ENCODE measurements around the gene RAB3GAP1. TPM values are rescaled to one million over a fixed set of nuclear protein-coding genes. Genes with fewer than 3 reads are reported as not detected.
A peak's percentile ranks its signal among the peaks of the same experiment; 100 is the strongest.
"Not testable (repeated sequence)": the region's sequence is repeated elsewhere in the genome, so short reads cannot be mapped to it uniquely, and the experiment has no call there.

RAB3GAP1 gene
- total and polyA plus RNA-seq, 4 experiments from 2014 or later: 8.4 to 46.7 (median 34.3) TPM

- peak overlapping the region in 5 of 7 donors; percentile 2 to 53 (median 36) for H3K27ac Mint-ChIP-seq
- H3K4me3 Mint-ChIP-seq: no peak overlapping the region
- no peak for DNase-seq
- POLR2A ChIA-PET (ENCODE audit: partially characterized antibody): no interaction called here
- H3K4me1 Mint-ChIP-seq: peaks cover 18 to 29% (median 24%) of the 10 kb centered on the region in 4 donors
- no peak overlapping the region for H3K4me3 ChIP-seq (ENCODE audit: low read length in 2 of 2)
- no peaks in the 10 kb centered on the region for H3K36me3 ChIP-seq (ENCODE audit: insufficient read depth, low read length)
- H3K27ac ChIP-seq (ENCODE audit: low read depth, low read length): no peak overlapping the region
- no peaks in the 10 kb centered on the region for H3K27me3 ChIP-seq (ENCODE audit: insufficient read depth, low read length)
- CTCF ChIA-PET (ENCODE audit: partially characterized antibody): no interaction called here
- peaks cover 0 to 8% (median 4%) of the 10 kb centered on the region in 8 donors for H3K9me3 Mint-ChIP-seq
- no peaks in the 10 kb centered on the region for H3K27me3 Mint-ChIP-seq
- H3K4me1 ChIP-seq (ENCODE audit: insufficient read depth, low read length): peaks cover 4% of the 10 kb centered on the region
- H3K36me3 Mint-ChIP-seq: peaks cover 35 to 39% of the 10 kb centered on the region in 2 donors
- H3K9me3 ChIP-seq (ENCODE audit: control insufficient read depth in 1 of 2, low read length in 2 of 2): no peaks in the 10 kb centered on the region
- intact Hi-C loops (cut with micrococcal nuclease): no loop called here
Observed at GRCh38 chr2:135074216-135074615, 22.1 kb downstream of the RAB3GAP1 start.

- intact Hi-C loops (cut with micrococcal nuclease): no loop called here
- H3K4me3 ChIP-seq (ENCODE audit: low read length in 2 of 2): no peak overlapping the region
- no peaks in the 10 kb centered on the region for H3K27me3 Mint-ChIP-seq
- H3K27ac ChIP-seq (ENCODE audit: low read depth, low read length): no peak overlapping the region
- H3K4me1 ChIP-seq (ENCODE audit: insufficient read depth, low read length): no peaks in the 10 kb centered on the region
- ChIA-PET CTCF (ENCODE audit: partially characterized antibody) (no interaction called here), POLR2A (ENCODE audit: partially characterized antibody) (no interaction called here)
- H3K27ac Mint-ChIP-seq: no peak overlapping the region
- H3K36me3 ChIP-seq (ENCODE audit: insufficient read depth, low read length): no peaks in the 10 kb centered on the region
- H3K9me3 Mint-ChIP-seq: peaks cover 0 to 6% (median 4%) of the 10 kb centered on the region in 8 donors
- no peaks in the 10 kb centered on the region for H3K9me3 ChIP-seq (ENCODE audit: control insufficient read depth in 1 of 2, low read length in 2 of 2)
- no peak for DNase-seq
- H3K4me3 Mint-ChIP-seq: no peak overlapping the region
- H3K4me1 Mint-ChIP-seq: peaks cover 17 to 30% (median 27%) of the 10 kb centered on the region in 4 donors
- H3K27me3 ChIP-seq (ENCODE audit: insufficient read depth, low read length): no peaks in the 10 kb centered on the region
- H3K36me3 Mint-ChIP-seq: peaks cover 42 to 45% of the 10 kb centered on the region in 2 donors
Observed at GRCh38 chr2:135076556-135076955, 24.5 kb downstream of the RAB3GAP1 start.

- peaks cover 43 to 51% of the 10 kb centered on the region in 2 donors for H3K36me3 Mint-ChIP-seq
- H3K27ac Mint-ChIP-seq: no peak overlapping the region
- Histone ChIP-seq H3K27me3 (ENCODE audit: insufficient read depth, low read length) (no peaks in the 10 kb centered on the region), H3K27ac (ENCODE audit: low read depth, low read length) (no peak overlapping the region), H3K4me1 (ENCODE audit: insufficient read depth, low read length) (no peaks in the 10 kb centered on the region), H3K4me3 (ENCODE audit: low read length in 2 of 2) (no peak overlapping the region), H3K36me3 (ENCODE audit: insufficient read depth, low read length) (no peaks in the 10 kb centered on the region), H3K9me3 (ENCODE audit: control insufficient read depth in 1 of 2, low read length in 2 of 2) (no peaks in the 10 kb centered on the region)
- intact Hi-C loops (cut with micrococcal nuclease): no loop called here
- CTCF ChIA-PET (ENCODE audit: partially characterized antibody): no interaction called here
- DNase-seq: no peak
- H3K9me3 Mint-ChIP-seq: peaks cover 0 to 3% (median 0%) of the 10 kb centered on the region in 8 donors
- no peaks in the 10 kb centered on the region for H3K27me3 Mint-ChIP-seq
- no peak overlapping the region for H3K4me3 Mint-ChIP-seq
- peaks cover 14 to 25% (median 23%) of the 10 kb centered on the region in 4 donors for H3K4me1 Mint-ChIP-seq
- POLR2A ChIA-PET (ENCODE audit: partially characterized antibody): no interaction called here
Observed at GRCh38 chr2:135078417-135078816, 26.3 kb downstream of the RAB3GAP1 start.

- Mint-ChIP-seq H3K27ac (no peak overlapping the region), H3K36me3 (peaks cover 36 to 44% of the 10 kb centered on the region in 2 donors), H3K9me3 (peaks cover 0 to 11% (median 0%) of the 10 kb centered on the region in 8 donors), H3K27me3 (no peaks in the 10 kb centered on the region), H3K4me1 (peaks cover 18 to 24% (median 21%) of the 10 kb centered on the region in 4 donors), H3K4me3 (no peak overlapping the region)
- intact Hi-C loops (cut with micrococcal nuclease): no loop called here
- CTCF ChIA-PET (ENCODE audit: partially characterized antibody): no interaction called here
- DNase-seq: no peak
- no peak overlapping the region for H3K4me3 ChIP-seq (ENCODE audit: low read length in 2 of 2)
- no peaks in the 10 kb centered on the region for H3K27me3 ChIP-seq (ENCODE audit: insufficient read depth, low read length)
- no peaks in the 10 kb centered on the region for H3K9me3 ChIP-seq (ENCODE audit: control insufficient read depth in 1 of 2, low read length in 2 of 2)
- no peak overlapping the region for H3K27ac ChIP-seq (ENCODE audit: low read depth, low read length)
- peaks cover 1% of the 10 kb centered on the region for H3K36me3 ChIP-seq (ENCODE audit: insufficient read depth, low read length)
- POLR2A ChIA-PET (ENCODE audit: partially characterized antibody): no interaction called here
- no peaks in the 10 kb centered on the region for H3K4me1 ChIP-seq (ENCODE audit: insufficient read depth, low read length)
Observed at GRCh38 chr2:135086222-135086621, 34.1 kb downstream of the RAB3GAP1 start.

- CTCF ChIA-PET (ENCODE audit: partially characterized antibody); H3K4me3 ChIP-seq (ENCODE audit: low read length in 2 of 2); H3K9me3 ChIP-seq (ENCODE audit: control insufficient read depth in 1 of 2, low read length in 2 of 2); intact Hi-C loops (cut with micrococcal nuclease); H3K4me3 Mint-ChIP-seq; H3K9me3 Mint-ChIP-seq; H3K27me3 ChIP-seq (ENCODE audit: insufficient read depth, low read length); DNase-seq; H3K27ac Mint-ChIP-seq; H3K27ac ChIP-seq (ENCODE audit: low read depth, low read length); H3K36me3 ChIP-seq (ENCODE audit: insufficient read depth, low read length); POLR2A ChIA-PET (ENCODE audit: partially characterized antibody); H3K27me3 Mint-ChIP-seq; H3K4me1 ChIP-seq (ENCODE audit: insufficient read depth, low read length): not testable (repeated sequence)
- Mint-ChIP-seq H3K36me3 (peaks cover 45 to 48% of the 10 kb centered on the region in 2 donors), H3K4me1 (peaks cover 15 to 24% (median 17%) of the 10 kb centered on the region in 4 donors)
Observed at GRCh38 chr2:135089597-135089996, 37.5 kb downstream of the RAB3GAP1 start.

GRCh38 chr2:135091681-135092080, 39.6 kb downstream of the RAB3GAP1 start:
- H3K4me1 ChIP-seq (ENCODE audit: insufficient read depth, low read length): no peaks in the 10 kb centered on the region
- Mint-ChIP-seq H3K27me3 (no peaks in the 10 kb centered on the region), H3K4me3 (no peak overlapping the region), H3K9me3 (peaks cover 0 to 7% (median 0%) of the 10 kb centered on the region in 8 donors), H3K27ac (no peak overlapping the region), H3K4me1 (peaks cover 5 to 15% (median 8%) of the 10 kb centered on the region in 4 donors), H3K36me3 (peaks cover 52 to 59% of the 10 kb centered on the region in 2 donors)
- H3K4me3 ChIP-seq (ENCODE audit: low read length in 2 of 2): no peak overlapping the region
- no peak overlapping the region for H3K27ac ChIP-seq (ENCODE audit: low read depth, low read length)
- H3K9me3 ChIP-seq (ENCODE audit: control insufficient read depth in 1 of 2, low read length in 2 of 2): no peaks in the 10 kb centered on the region
- no peaks in the 10 kb centered on the region for H3K27me3 ChIP-seq (ENCODE audit: insufficient read depth, low read length)
- no peak for DNase-seq
- ChIA-PET POLR2A (ENCODE audit: partially characterized antibody) (no interaction called here), CTCF (ENCODE audit: partially characterized antibody) (no interaction called here)
- intact Hi-C loops (cut with micrococcal nuclease): no loop called here
- peaks cover 11% of the 10 kb centered on the region for H3K36me3 ChIP-seq (ENCODE audit: insufficient read depth, low read length)

GRCh38 chr2:135093193-135093592, 41.1 kb downstream of the RAB3GAP1 start:
- H3K4me3 Mint-ChIP-seq: no peak overlapping the region
- Histone ChIP-seq H3K9me3 (ENCODE audit: control insufficient read depth in 1 of 2, low read length in 2 of 2) (no peaks in the 10 kb centered on the region), H3K4me1 (ENCODE audit: insufficient read depth, low read length) (no peaks in the 10 kb centered on the region), H3K4me3 (ENCODE audit: low read length in 2 of 2) (no peak overlapping the region), H3K27ac (ENCODE audit: low read depth, low read length) (no peak overlapping the region), H3K36me3 (ENCODE audit: insufficient read depth, low read length) (peaks cover 11% of the 10 kb centered on the region), H3K27me3 (ENCODE audit: insufficient read depth, low read length) (no peaks in the 10 kb centered on the region)
- intact Hi-C loops (cut with micrococcal nuclease): no loop called here
- no peak overlapping the region for H3K27ac Mint-ChIP-seq
- no peak for DNase-seq
- no peaks in the 10 kb centered on the region for H3K27me3 Mint-ChIP-seq
- peaks cover 0 to 7% (median 0%) of the 10 kb centered on the region in 8 donors for H3K9me3 Mint-ChIP-seq
- ChIA-PET POLR2A (ENCODE audit: partially characterized antibody) (interaction anchor here (0.6 kb wide), 1 partner anchor 13 kb away, joined by 4 read pairs; no protein-coding TSS in a partner anchor), CTCF (ENCODE audit: partially characterized antibody) (no interaction called here)
- peaks cover 6 to 11% (median 9%) of the 10 kb centered on the region in 4 donors for H3K4me1 Mint-ChIP-seq
- peaks cover 52 to 65% of the 10 kb centered on the region in 2 donors for H3K36me3 Mint-ChIP-seq

All from CD4-positive, alpha-beta memory T cell (primary cell).